RPMI7951 (cell line): ENCODE data around the gene URM1. TPM values are rescaled to one million over a fixed set of nuclear protein-coding genes. Genes with fewer than 3 reads are reported as not detected.

Experiments
- DNase-seq: peaks from one replicate; pipeline ENCODE4 v3.0.0-alpha.2; 2012; ENCODE audit warnings: low read depth
- total RNA-seq: library from RNA; depleted of rRNA; stranded (reverse); fragments of >200 nt; shearing (Covaris generic); gene quantifications from 2 replicates; pipeline ENCODE4 v1.2.3, GENCODE V29; 2014

The URM1 gene
- total RNA-seq, 1 experiment from 2014 or later, result 33.2 TPM

DNA sequence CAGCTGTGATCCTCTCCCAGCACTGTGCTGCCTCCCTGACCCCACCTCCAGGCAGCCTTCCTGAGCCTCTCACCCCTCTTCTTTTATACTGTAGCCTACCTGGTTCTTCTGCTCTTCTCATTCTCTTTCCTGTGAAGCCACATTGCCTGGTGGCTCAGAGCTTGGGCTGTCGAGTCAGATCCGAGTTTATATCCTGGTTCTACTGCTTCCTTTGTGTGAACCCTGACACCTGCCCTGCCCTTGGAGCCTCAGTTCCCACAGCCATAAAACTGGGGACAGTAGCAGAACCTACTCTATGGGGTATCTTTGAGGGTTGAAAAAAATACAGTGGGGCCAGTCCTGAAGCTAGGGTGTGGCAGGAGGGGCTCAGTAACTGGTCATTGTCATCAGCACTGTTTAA is 22.0 kb upstream of the URM1 start:
- no peak for DNase-seq

DNA sequence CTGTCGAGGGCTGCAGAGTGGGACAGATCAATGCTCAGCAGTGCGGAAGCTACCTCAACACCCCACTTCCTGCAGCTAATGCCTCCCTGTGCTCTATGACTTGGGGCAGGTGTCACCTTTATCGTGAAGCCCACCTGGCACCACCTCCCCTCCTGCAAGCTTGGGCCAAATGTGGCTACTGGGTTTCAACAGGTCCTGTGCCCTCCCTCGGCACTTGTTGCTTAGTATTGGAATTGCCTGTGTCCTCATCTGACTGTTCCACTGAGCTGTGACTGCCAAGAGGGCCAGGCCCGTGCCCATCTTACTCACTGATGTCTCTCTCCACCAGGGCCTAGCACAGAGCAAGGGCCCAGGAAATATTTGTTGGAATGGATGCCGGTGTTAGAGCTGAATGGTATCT is 21.4 kb upstream of the URM1 start:
- DNase-seq, result no peak

DNA sequence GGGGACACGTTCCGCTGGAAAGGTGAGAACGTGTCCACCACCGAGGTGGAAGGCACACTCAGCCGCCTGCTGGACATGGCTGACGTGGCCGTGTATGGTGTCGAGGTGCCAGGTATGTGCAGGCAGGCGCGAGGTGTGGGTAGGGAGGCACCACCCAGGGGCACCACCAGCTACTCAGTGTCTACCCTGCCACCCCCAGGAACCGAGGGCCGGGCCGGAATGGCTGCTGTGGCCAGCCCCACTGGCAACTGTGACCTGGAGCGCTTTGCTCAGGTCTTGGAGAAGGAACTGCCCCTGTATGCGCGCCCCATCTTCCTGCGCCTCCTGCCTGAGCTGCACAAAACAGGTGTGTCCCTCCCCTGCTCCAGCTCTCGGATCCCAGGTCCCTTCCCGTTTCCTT is 15.7 kb upstream of the URM1 start:
- no peak for DNase-seq

DNA sequence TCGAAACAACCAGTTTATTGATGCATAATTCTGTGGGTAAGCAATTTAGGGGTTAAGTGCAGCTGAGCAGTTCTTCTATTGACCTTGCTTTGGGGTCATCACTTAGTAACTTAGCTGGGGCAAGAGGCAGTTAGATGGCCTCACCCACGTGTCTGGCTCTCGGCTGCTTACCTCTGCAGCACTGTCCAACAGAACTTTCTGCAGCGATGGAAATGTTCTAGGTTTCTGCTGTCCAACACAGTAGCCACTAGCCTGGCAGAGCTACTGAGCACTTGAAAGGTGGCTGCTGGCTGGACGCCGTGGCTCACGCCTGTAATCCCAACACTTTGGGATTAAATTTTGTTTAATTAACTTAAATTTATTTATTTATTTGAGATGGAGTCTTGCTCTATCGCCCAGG is 13.1 kb upstream of the URM1 start:
- no peak for DNase-seq

DNA sequence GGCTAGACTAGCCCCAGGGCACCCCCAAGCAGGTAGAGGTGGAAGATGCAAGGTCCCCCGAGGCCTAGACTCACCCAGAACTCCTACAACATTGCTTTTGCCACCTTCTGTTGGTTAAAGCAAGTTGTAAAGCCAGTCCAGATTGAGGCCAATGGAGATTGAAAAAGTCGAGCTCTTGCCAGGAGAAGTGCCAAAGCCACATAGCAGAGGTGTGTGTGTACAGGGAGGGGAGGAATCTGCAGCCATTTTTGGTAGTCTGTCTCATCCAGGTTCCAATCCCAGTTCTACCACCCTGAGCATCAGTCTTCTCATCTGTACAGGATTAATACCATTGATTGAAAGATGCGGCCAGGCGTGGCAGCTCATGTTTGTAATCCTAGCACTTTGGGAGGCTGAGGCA is 12.3 kb upstream of the URM1 start:
- DNase-seq, result no peak

DNA sequence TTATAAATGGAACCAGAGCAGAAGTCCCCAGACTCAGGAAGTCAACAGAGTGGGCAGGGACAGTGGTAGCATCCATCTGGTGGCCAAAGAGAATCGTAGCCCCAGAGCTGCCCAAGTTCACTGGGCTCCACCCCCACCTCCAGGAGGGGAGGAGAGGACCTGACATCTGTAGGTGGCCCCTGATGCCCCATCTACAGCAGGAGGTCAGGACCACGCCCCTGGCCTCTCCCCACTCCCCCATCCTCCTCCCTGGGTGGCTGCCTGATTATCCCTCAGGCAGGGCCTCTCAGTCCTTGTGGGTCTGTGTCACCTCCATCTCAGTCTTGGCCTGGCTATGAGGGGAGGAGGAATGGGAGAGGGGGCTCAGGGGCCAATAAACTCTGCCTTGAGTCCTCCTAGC is 10.3 kb upstream of the URM1 start:
- DNase-seq, result no peak

DNA sequence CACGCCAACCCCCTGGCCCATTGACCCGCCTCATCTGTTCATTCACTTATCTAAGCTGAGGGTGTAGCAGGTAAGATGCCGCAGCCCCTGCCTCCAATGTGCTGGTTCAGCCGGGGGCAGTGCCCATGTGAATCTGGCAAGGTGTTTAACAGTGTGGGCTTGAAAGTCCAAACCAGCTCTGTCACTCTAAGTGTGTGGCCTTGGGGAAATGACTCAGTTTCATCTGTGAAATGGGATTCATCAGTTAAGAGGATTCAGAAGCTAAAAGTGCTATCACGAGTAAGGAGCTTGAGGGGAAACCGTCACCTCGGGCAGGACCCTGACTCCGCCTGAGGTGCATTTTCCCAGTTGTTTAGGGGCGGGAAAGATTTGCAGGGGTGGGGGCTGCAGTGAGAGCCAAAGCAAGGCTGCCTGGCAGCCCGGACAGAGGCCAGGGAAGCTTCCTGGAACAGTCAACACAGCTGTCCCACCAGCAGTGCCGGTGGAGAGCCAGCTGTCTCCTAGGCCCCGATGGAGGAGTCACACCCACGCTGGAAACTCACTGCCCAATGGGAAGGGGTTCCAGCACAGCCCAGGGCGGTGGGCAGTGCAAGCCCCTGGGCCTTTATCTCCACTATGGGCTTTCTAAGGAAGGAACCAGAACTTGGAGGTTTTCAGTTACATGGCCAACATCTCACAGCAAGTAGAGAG is 9.7 kb upstream of the URM1 start:
- DNase-seq, result no peak

DNA sequence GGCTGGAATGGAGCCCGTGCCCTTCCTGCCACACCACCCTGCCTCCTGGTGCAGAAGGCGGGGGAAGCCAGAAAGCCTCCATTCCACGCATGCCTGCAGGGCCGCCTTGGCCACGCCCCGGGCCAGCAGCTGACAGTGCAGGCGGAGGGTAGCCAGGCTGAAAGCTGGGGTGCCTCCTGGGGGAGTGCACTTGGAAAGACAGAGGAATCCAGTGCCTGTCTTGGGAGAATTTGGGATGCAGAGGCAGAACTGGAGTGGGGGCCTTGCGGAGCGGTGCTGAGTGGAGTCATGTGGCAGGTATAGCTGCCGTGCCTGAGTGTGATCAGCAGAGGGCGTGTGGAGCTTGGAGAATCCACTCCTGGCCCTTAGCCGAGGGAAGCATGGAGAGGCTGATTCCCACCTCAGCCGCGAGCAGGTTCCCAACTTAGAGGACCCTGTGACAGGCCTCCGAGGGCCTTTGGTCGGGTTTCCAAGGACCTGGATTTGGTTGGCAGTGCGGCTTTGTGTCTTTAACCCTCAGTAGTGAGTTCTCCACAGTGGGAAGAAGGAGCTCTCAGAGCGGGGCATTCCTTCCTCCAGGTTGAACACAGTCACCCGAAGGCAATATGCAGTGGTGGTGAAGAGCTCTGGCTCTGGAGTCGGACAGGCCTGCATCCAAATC is 9.1 kb upstream of the URM1 start:
- peak; percentile 74 for DNase-seq

DNA sequence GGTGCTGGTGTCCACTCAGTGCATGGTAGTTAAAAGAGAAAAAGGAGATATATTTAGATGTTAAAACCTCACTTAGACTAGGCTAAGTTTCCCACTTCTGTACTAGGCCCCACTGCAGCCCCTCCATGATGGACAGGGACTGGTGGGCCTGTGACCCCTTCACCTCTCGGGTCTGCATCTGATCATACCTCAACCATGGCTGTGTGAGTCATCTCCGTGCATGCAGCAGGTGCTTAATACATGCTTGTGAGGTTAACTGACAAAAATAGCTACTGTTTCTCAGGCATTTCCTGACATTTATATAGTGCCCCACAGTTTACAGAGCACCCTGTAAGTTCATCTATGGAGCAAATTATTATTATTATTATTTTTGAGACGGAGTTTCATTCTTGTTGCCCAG is 8.4 kb upstream of the URM1 start:
- no peak for DNase-seq

DNA sequence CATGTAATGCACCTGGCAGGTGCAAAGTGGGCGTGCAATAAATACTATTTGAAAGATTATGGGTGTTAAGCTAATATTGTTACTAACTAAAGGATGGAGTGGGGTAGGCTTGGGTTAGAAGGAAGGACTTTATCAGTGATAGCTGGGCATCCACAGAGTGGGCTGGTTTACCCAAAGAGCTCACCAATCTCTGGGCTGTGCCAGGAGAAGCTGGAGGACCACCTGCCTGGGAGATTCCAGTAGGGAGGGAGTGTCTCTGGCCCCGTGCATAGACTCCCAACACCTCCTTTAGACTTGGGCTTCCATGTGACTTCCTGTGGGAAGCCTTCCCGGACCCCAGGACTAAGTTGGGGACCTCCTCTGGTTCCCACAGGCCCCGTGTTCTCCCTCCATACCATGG is 5.6 kb upstream of the URM1 start:
- DNase-seq, result no peak

DNA sequence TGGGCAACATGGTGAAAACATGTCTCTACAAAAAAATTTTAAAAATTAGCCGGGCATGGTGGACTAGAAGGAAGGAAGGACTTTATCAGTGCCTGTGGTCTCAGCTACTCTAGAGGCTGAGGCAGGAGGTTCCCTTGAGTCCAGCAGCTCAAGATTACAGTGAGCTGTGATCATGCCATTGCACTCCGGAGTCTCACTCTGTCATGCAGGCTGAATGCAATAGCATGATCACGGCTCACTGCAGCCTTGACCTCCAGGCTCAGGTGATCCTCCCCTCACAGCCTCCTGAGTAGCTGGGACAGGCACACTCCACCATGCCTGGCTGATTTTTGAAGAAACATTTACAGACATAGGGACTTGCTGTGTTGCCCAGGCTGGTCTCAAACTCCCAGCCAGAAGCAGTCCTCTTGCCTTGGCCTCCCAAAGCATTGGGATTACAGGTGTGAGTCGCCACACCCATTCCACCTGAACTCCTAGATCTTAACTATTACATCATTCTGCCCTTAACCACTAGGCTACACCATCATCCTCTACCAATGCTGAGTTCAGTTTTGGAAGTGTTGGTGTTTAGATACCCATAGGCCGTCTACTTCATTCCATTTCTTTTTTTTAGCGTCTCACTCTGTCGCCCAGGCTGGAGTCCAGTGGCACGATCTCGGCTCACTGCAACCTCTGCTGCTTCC is 2.0 kb upstream of the URM1 start:
- DNase-seq, result no peak

DNA sequence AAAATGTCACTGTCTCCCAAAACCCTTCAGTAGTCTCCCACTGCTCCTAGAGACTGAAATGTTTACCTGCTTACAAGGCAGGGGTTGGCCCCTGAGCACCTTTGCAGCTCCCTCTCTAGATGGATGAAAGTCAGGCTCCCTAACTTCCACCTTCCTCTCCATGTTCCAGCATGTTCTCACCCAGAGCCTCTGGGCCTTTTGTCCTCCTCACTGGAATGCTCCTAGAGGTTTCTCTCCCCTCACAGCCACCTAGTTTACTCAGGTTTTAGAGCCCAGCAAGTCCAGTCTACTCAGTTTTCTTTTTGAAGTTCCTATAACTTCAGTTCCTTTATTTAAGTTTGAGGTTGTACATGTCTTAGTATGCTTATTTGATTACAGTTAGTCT is 815 bp upstream of the URM1 start:
- DNase-seq, result no peak

DNA sequence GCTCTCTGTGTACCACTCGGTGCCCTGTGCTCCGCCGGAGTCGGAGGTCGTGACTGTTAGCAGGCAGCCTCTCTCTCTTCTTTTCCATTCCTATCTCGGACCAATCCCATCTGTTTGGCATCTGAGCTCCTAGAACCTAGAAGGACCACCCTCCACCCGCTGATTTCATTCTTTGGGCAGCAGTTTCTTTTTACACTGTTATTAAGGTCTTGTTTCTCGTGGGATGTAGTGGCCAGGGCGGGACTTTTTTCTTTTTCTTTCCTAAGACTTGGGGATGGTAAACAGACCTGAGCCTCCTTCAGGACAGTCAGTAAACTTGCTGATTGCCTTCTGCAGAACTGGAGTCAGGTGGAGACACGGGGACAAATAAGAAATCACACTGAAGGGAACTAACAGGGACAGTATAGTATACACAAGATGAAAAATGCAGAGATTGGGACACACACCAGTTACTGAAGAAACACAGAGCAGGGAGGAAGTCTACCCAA is 500 bp downstream of the URM1 start:
- no peak for DNase-seq

DNA sequence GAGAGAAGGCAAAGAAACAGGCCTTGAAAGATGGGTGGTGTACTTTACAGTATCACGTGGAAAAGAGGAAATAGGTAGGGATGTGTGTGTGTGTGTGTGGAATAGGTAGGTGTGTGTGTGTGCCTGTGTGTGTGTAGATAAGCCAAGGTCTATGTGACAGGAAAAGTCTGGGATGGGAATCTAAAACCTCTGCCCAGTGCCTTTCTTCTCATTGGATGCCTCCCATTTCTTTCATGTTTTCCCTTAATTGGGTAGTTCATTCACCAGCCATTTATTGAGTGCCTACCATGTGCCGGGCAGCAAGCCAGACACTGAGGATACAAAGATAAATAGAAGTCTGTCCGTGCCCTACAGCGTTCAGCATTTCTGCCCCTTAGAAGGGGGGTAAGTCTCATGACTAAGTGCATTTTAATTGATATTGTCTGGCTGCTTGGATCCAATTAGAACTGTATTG is 1.0 kb downstream of the URM1 start:
- peak; percentile 65 for DNase-seq

DNA sequence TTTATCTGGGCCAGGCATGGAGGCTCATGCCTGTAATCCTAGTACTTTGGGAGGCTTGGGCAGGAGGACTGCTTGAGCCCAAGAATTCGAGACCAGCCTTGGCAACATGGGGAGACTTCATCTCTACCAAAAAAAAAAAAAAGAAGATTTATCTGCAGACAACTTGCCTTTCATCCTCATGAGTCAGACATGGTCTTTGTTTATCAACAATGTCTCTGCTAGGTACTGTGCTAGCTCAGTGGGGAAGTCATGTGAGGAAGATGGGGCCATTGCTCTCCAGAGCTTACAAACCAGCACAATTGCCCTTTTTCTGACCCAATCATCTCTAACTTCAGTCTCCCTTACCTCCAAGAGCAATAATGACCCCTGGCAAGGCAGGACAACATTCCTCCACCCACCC is 1.6 kb downstream of the URM1 start:
- no peak for DNase-seq

DNA sequence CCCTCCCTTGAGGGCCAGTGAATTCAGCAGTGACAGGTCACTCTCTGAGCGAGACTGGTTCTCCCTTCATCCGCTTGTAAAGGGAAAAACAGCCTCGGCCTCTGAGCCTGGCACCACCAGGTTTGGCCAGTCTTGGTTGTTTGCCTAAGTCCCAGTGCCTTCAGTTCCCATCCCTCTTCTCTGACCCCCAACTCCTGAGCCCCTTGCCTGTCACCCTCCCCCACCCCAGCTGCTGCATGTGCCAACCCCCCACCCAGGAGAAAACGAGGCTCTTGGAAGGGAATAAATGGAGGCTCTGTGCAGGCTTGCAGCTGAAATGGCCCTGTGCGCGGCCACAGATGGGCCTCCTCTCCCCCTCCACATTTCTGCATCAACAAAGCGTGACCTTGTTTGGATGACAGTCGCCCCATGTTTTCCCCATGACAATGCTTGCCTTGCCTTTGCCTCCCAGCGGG is 3.1 kb downstream of the URM1 start:
- DNase-seq, result no peak

DNA sequence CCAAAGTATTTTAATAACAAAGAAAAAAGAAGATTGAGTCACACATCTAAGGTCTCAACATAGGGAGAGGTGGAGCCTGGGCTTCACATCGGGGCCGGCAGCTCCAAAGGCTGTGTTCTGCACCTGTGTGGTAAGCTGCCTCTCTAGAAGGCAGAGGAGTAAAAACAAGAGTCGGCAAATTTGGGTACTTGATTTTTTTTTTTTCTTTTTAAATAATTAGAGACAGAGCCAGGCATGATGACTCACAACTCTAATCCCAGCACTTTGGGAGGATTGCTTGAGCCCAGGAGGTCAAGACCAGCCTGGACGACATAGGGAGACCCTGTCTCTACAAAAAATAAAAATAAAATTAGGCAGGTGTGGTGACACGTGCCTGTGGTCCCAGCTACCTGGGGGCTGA is 4.7 kb downstream of the URM1 start:
- no peak for DNase-seq

DNA sequence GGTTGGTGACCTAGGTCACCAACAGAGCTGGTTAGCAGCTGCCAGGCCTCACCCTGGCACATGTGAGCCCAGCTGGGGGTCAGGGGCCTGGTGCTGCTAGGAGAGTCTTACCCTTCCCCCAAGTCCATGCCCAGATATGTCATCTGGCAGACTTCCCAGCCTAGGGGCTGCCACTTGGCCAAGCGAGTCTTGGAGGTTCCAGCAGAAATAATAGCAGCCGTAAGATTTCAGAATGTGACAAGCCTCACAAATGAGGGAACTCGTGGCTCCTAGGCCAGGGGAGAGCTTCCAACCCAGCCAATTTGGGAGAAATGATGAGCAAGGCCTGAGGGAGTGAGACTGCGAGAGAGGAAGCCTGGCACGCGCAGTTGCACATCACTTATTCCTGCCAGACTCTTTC is 11.1 kb downstream of the URM1 start:
- DNase-seq, result no peak

DNA sequence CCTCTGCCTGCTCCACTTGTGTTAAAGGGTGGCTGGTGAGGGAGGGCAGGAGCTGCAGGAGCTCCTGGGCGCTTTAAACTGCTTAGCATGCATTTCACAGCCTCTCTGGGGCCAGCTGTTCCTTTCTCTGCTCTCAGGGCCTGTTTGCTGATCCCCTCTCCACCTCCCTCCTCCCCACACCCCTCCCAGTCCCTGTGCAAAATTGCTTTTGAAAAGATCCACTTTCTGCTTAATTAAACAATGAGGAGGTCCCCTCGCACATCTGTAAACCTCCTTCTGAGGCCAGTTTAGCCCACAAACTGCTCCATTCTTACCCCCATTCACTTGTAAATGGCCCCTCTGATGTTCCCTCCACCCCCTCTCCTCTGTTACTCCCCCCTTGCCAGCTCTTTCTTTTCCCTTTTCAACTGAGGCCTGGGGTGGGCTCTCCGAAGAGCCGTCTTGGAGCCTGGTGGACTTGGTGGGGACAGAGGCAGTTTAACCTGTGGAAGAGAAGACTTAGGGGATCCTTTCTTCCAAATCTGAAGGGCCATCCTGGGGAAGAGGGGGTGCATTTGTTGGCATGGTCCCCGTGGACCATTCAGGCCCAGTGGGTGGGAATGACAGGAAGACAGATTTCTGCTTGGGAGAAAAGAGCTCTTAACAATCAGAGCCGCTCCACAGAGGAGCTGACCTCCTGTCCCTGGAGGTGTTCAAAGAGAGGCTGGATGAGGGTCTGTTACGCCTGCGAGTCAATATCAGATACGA is 12.0 kb downstream of the URM1 start:
- no peak for DNase-seq

DNA sequence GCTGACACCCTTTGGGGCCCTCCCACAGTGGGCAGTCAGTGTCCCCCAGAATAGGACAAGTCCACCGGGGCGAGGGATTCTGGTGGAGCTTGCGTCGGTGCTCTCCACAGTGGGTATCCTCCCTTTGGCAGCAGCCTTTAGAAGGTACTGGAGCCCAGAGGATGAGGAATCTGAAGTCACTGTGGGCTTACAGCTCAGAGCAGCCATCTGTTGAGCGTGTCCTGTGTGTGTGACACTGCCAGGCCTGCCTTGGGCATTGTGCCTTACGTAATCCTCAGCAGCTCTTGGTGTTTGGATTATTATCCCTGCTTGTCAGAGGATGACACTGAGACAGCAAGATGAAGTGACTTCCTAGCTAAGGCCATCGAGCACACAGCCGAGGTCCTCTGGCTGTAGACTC is 12.6 kb downstream of the URM1 start:
- no peak for DNase-seq

DNA sequence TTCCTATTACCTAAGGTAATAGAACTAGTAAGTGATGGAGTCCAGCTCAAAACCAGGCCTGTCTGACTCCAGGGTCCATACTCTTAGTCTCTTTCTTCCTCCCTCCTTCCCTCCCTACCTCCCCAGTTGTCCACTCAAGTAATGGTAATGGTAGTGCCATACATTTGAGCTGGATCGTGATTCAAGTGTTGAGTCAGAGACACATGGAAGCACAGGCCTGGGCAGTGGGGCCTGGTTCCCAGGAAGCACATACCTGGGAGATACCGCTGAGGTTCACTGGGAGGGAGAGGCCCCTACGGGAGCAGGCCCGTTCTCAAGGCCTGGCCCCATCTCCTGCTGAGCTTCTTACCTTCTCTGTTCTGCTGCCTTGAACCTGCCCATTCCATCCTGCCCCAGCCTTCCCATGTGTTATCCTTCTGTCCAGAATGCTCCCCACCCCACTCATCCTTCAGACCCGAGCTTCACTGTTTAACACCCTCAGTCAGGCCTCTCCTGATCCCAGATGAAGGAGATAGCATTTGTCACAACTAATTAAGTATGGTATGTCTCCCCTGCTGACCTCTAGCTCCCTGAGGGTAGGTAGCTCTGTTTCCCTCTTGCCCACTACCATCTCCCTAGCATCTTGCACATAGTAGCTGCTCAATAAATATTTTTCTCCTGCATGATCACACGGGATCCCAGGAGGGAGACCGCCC is 13.8 kb downstream of the URM1 start:
- no peak for DNase-seq
